K562 (cell line): ENCODE data around the gene TRIM10.

Source experiments
- CHD2 ChIP-seq: IDR thresholded peaks from 2 replicates; pipeline ENCODE4 v1.6.1; 2011; ENCODE audit warnings: low read depth, low read length
- KLF10 ChIP-seq: fragments of 250-450 bp; sonication (Bioruptor Pico); IDR thresholded peaks from 2 replicates; pipeline ENCODE4 v1.6.1; 2021; ENCODE audit warnings: matching md5 sums
- MAX ChIP-seq: sonication (generic); formaldehyde crosslinking; IDR thresholded peaks from 2 replicates; pipeline ENCODE4 v1.9.0; 2022; ENCODE audit warnings: mild to moderate bottlenecking, missing genetic modification reagents
- MYC ChIP-seq, 2 experiments: fragments of 250-450 bp in 1 of 2; sonication (Bioruptor Pico) in 1 of 2; IDR thresholded peaks; 2 replicates each; pipeline versions ENCODE4 v1.5.1 to v1.6.1; 2012 to 2021; ENCODE audit warnings: low read depth in 2 of 2, borderline replicate concordance in 1 of 2, improper control_type of control experiment in 1 of 2, low read length in 1 of 2, mild to moderate bottlenecking in 1 of 2, moderate library complexity in 1 of 2
- RAD51 ChIP-seq: fragments of 450-650 bp; IDR thresholded peaks from 2 replicates; pipeline ENCODE4 v1.7.1; 2016; ENCODE audit warnings: low read depth, mild to moderate bottlenecking, borderline replicate concordance
- RBM25 ChIP-seq: fragments of 200-400 bp; formaldehyde crosslinking; IDR thresholded peaks from 2 replicates; pipeline ENCODE4 v1.6.1; 2018; ENCODE audit warnings: low read length, low read depth, moderate library complexity; ENCODE audit not compliant: severe bottlenecking
- SMC3 ChIP-seq: conservative IDR thresholded peaks from 2 replicates; pipeline ENCODE4 v1.6.1; 2011; ENCODE audit warnings: low read depth, low read length, improper control_type of control experiment; ENCODE audit not compliant: insufficient read depth
- STAT5B ChIP-seq: fragments of 250-450 bp; sonication (Bioruptor Pico); IDR thresholded peaks from 2 replicates; pipeline ENCODE4 v1.8.0; 2021; ENCODE audit warnings: mild to moderate bottlenecking, inconsistent platforms
- YY1 ChIP-seq, 3 experiments: IDR thresholded peaks; 2 replicates each; pipeline ENCODE4 v1.6.1; 2011; ENCODE audit warnings: low read length in 2 of 3, mild to moderate bottlenecking in 2 of 3, moderate library complexity in 2 of 3, borderline replicate concordance in 1 of 3, control low read depth in 1 of 3, low read depth in 1 of 3; ENCODE audit not compliant: insufficient read depth in 3 of 3, insufficient replicate concordance in 2 of 3, control insufficient read depth in 1 of 3, insufficient read length in 1 of 3; ENCODE audit errors: extremely low read depth in 1 of 3

GRCh38 chr6:30192076-30192475, 31.1 kb upstream of the TRIM10 start:
- TF ChIP-seq MYC (IDR thresholded peaks at IDR 0.05; ENCODE audit: low read depth, low read length): no peak
- TF ChIP-seq MYC (CRISPR knock-in tag; IDR thresholded peaks at IDR 0.05; ENCODE audit: borderline replicate concordance, low read depth): no peak
- TF ChIP-seq SMC3: no peak
- TF ChIP-seq RAD51: no peak
- no peak for TF ChIP-seq KLF10 (CRISPR knock-in tag)
- no peak for TF ChIP-seq YY1 (IDR thresholded peaks at IDR 0.05; ENCODE audit: borderline replicate concordance in 1 of 3, control insufficient read depth in 1 of 3, extremely low read depth in 1 of 3, insufficient read depth in 3 of 3, insufficient read length in 1 of 3, insufficient replicate concordance in 2 of 3, low read depth in 1 of 3, low read length in 2 of 3)
- TF ChIP-seq CHD2: no peak
- no peak for TF ChIP-seq RBM25
- no peak for TF ChIP-seq STAT5B (CRISPR knock-in tag)
- TF ChIP-seq MAX: no peak
